D721Med (cell line): Measurements from ENCODE around the gene SGSM2.

Source experiments
- DNase-seq: peaks from one replicate; pipeline ENCODE4 v3.0.0; 2011; ENCODE audit warnings: low spot score; ENCODE audit not compliant: insufficient read length
- FAIRE-seq: peaks from 2 replicates; lab custom pipeline; 2011; peaks lifted over from hg19 to GRCh38; lab: Jason Lieb, UNC
- CTCF ChIP-seq: IDR thresholded peaks from 2 replicates; pipeline ENCODE4 v1.5.1; 2012; ENCODE audit warnings: mild to moderate bottlenecking, control low read depth; ENCODE audit not compliant: insufficient read depth; ENCODE audit errors: missing control alignments

Gene SGSM2

DNA sequence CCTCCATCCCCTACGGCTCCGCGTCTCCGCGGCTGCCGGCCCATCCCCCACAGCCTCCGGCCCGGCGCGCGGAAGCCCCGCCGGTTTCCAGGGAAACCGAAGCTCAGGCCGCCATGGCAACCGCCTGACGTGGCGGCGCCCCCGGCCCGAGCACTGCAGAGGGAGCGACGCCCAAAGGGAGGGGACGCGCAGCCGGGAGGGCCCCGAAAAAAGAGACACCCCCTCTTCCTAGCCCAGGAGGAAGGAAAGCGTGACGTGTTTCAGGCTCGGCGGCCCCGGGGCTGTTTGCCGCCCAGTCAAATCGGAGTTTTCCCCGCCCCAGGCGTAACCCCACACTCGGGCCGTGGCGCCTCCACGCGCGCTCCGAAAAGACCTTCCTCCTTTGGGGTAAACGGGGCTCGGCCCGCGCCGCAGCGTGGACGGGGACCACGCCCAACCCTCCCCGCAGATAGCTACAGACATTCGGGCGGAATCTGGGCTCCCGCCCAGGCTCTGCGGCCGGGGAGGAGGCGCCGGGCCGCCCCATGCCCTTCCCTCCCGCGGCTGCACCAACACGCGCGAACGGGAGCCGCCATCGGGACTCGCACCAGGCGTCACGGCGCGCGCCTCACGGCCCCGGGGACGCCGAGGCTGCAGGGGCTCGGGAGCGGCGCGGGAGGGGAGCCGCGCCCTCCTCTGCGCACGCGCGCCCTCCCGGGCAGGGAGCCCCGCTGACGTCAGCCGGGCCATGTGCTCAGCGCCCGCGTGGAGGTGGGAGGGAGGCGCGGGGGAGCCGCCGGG is 56.1 kb downstream of the SGSM2 start:
- DNase-seq = peak; percentile 89
- FAIRE-seq = no peak
- TF ChIP-seq CTCF = no peak

DNA sequence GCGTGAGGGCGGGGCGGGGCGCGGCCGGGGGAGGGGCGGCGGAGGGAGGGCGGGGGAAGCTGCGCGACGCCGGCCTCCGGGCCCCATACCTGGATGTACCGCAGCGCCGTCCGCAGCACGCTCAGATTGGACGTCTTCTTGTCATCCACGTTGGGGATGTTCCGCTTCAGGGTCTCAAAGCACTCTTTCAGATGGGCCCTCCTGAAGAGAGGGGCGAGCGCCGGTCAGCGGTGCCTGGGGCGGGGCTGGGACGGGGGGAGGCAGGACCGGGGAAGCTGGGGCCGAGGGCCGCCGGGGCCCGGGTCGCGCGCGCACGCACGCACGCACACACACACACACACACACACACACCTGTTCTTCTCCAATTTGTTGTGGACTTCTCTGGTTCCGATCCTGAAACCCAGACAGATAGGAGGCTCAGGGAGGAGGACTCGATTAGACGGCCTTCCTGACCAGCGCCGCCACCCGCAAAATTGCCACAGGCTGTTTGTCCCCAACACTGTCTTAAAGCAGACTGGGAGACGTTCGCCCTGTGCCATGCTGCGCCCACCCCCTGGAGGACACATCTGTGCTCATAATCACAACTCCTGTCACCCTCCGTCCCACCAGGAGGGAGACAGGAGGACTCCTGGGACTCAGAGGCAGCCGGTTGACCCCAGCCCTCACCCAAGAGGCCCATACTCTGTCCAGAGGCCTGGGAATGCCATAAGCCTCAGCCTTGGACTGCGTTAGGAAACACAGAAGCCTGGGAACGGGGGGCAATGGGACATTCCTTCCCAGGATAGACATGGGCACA is 56.9 kb downstream of the SGSM2 start:
- no peak for TF ChIP-seq CTCF
- FAIRE-seq = no peak
- no peak for DNase-seq

GRCh38 chr17:2394775-2395201 is 57.5 kb downstream of the SGSM2 start:
- DNase-seq (no peak), FAIRE-seq (no peak)
- TF ChIP-seq CTCF = no peak

DNA sequence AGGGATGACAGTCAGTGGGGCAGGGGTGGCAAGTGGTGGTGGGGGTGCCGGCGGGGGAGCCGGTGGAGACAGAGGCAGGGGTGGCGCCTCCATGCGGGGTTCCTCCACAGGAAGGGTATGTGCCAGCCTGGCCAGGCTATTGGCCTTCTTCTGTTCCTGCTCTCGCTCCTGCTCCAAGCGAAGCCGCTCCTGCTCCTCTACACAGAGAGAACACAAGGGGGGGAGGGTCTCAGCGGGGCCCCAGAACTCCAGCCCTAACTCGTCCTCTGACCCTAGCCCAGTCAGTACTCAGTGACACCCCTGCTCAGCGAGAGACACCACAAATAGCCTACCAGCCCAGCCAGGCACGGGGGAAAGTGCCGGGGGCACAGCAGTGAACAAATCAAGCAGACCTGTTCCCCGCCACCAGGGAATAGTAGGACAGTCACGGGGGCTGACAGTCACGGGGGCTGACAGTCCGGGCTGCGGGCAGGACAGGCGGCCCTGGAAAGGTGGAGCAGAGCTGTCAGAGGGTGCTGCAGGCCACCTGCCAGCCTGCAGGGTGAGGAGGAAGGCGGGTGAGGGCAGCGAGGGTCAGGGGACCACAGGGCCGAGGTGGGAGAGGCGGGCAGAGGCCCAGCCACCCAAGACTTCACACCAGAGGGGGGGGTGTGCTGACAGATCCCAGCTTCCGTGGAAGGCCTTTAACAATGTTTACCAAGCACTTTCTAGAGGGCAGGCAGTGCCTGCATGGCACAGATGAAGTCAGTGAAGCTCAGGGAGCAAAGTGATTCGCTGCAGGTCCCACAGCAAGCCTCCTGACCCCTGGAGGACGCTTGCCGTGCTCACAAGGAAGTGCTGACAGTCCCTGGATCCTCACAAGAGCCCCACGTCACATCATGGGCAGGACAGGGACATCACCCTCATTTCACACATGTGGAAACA is 58.2 kb downstream of the SGSM2 start:
- FAIRE-seq (no peak), DNase-seq (no peak)
- TF ChIP-seq CTCF = no peak

DNA sequence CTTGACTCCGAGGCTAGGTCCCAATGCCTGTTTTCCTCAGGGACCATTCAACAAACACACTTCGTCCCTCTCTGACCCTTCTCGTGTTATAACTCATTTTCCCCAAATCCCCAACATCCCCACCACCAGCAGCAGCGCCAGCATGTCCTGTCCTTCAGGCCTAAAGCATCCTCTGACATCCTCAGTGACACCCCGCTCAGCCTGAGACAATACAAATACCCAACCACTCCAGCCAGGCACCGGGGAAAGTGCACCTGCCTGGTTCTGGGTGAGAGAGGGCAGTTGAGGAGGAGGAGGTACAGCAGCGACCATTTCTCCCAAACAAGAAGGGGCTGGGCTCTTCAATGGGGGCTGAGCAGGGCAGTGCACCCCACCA is 58.9 kb downstream of the SGSM2 start:
- no peak for TF ChIP-seq CTCF
- DNase-seq (no peak), FAIRE-seq (no peak)

GRCh38 chr17:2396568-2397246 is 59.4 kb downstream of the SGSM2 start:
- TF ChIP-seq CTCF = no peak
- DNase-seq (no peak), FAIRE-seq (no peak)
